SK-N-SH treated with all-trans-retinoic acid at 6 μM for 48 hours (cell line): ENCODE measurements around the gene MCM10.

ENCODE experiments used
- ATAC-seq: fragments of 200-7000 bp; cut with Tn5 transposase; 3 replicates; pipeline ENCODE4 v1.9.1; 2020; ENCODE audit warnings: mild to moderate bottlenecking, moderate library complexity
- ARNTL ChIP-seq: fragments of 450-650 bp; formaldehyde crosslinking; IDR thresholded peaks from 2 replicates; pipeline ENCODE4 v1.5.0; 2020; ENCODE audit warnings: low read depth, mild to moderate bottlenecking, moderate library complexity, borderline replicate concordance
- CREB5 ChIP-seq: fragments of 250-450 bp; sonication (Bioruptor Pico); IDR thresholded peaks from 2 replicates; pipeline ENCODE4 v1.5.1; 2020; ENCODE audit warnings: low read depth, mild to moderate bottlenecking, moderate library complexity
- CSRNP3 ChIP-seq: fragments of 250-450 bp; sonication (Bioruptor Pico); IDR thresholded peaks from 2 replicates; pipeline ENCODE4 v1.5.1; 2021; ENCODE audit warnings: mild to moderate bottlenecking, moderate library complexity
- ESRRG ChIP-seq: fragments of 250-450 bp; sonication (Bioruptor Pico); IDR thresholded peaks from 2 replicates; pipeline ENCODE4 v1.6.1; 2021; ENCODE audit warnings: mild to moderate bottlenecking
- ISL1 ChIP-seq: fragments of 250-450 bp; sonication (Bioruptor Pico); IDR thresholded peaks from 2 replicates; pipeline ENCODE4 v2.1.2; 2022; ENCODE audit warnings: mild to moderate bottlenecking, moderate library complexity
- OSR1 ChIP-seq: fragments of 250-450 bp; sonication (Bioruptor Pico); IDR thresholded peaks from 2 replicates; pipeline ENCODE4 v1.8.0; 2022; ENCODE audit warnings: moderate library complexity, mild to moderate bottlenecking, inconsistent platforms
- PATZ1 ChIP-seq: fragments of 250-450 bp; sonication (Bioruptor Pico); IDR thresholded peaks from 2 replicates; pipeline ENCODE4 v1.8.0; 2020; ENCODE audit warnings: mild to moderate bottlenecking, moderate library complexity, borderline replicate concordance
- POU6F1 ChIP-seq: fragments of 250-450 bp; sonication (Bioruptor Pico); IDR thresholded peaks from 2 replicates; pipeline ENCODE4 v1.8.0; 2021; ENCODE audit warnings: low read depth, mild to moderate bottlenecking, moderate library complexity, borderline replicate concordance
- PPARA ChIP-seq: fragments of 250-450 bp; sonication (Bioruptor Pico); IDR thresholded peaks from 2 replicates; pipeline ENCODE4 v1.5.0; 2020; ENCODE audit warnings: mild to moderate bottlenecking, borderline replicate concordance
- RARB ChIP-seq: fragments of 250-450 bp; sonication (Bioruptor Pico); IDR thresholded peaks from 2 replicates; pipeline ENCODE4 v1.8.0; 2021; ENCODE audit warnings: mild to moderate bottlenecking, moderate library complexity
- SNAI2 ChIP-seq: fragments of 250-450 bp; sonication (Bioruptor Pico); IDR thresholded peaks from 2 replicates; pipeline ENCODE4 v1.5.0; 2020; ENCODE audit warnings: mild to moderate bottlenecking, moderate library complexity
- TOX ChIP-seq: fragments of 250-450 bp; sonication (Bioruptor Pico); IDR thresholded peaks from 2 replicates; pipeline ENCODE4 v1.8.0; 2021; ENCODE audit warnings: mild to moderate bottlenecking, moderate library complexity, borderline replicate concordance
- TSHZ2 ChIP-seq: fragments of 250-450 bp; sonication (Bioruptor Pico); IDR thresholded peaks from 2 replicates; pipeline ENCODE4 v1.5.0; 2020; ENCODE audit warnings: mild to moderate bottlenecking, moderate library complexity
- ZC3H10 ChIP-seq: fragments of 250-450 bp; sonication (Bioruptor Pico); IDR thresholded peaks from 2 replicates; pipeline ENCODE4 v1.5.1; 2021; ENCODE audit warnings: mild to moderate bottlenecking, moderate library complexity
- ZFP3 ChIP-seq: fragments of 250-450 bp; sonication (Bioruptor Pico); IDR thresholded peaks from 2 replicates; pipeline ENCODE4 v1.5.0; 2020; ENCODE audit warnings: mild to moderate bottlenecking, moderate library complexity
- ZFP30 ChIP-seq: fragments of 450-650 bp; formaldehyde crosslinking; IDR thresholded peaks from 2 replicates; pipeline ENCODE4 v1.5.0; 2022; ENCODE audit warnings: mild to moderate bottlenecking, moderate library complexity
- ZNF565 ChIP-seq: fragments of 450-650 bp; formaldehyde crosslinking; conservative IDR thresholded peaks from 2 replicates; pipeline ENCODE4 v1.5.0; 2020; ENCODE audit warnings: low read depth, mild to moderate bottlenecking, moderate library complexity
- ZNF70 ChIP-seq: fragments of 450-650 bp; formaldehyde crosslinking; IDR thresholded peaks from 2 replicates; pipeline ENCODE4 v1.5.0; 2020; ENCODE audit warnings: mild to moderate bottlenecking, moderate library complexity
- ZNF8 ChIP-seq: fragments of 450-650 bp; formaldehyde crosslinking; IDR thresholded peaks from 2 replicates; pipeline ENCODE4 v1.5.0; 2020; ENCODE audit warnings: mild to moderate bottlenecking, moderate library complexity

Gene MCM10

GRCh38 chr10:13206091-13206490 is 44.7 kb downstream of the MCM10 start:
- no peak for ATAC-seq
- TF ChIP-seq PPARA, result no peak
- TF ChIP-seq ZNF70 (CRISPR knock-in tag), result no peak
- TF ChIP-seq ZC3H10, result no peak
- no peak for TF ChIP-seq PATZ1 (CRISPR knock-in tag)
- TF ChIP-seq TSHZ2 (CRISPR knock-in tag), result no peak
- TF ChIP-seq ZFP3 (CRISPR knock-in tag), result no peak
- TF ChIP-seq ARNTL (CRISPR knock-in tag), result no peak
- TF ChIP-seq, all 23 proteins: peak for 0

GRCh38 chr10:13206546-13207443 is 45.4 kb downstream of the MCM10 start:
- ATAC-seq, result peak; percentile 60
- TF ChIP-seq CREB5 (CRISPR knock-in tag), result no peak
- no peak for TF ChIP-seq ZNF70 (CRISPR knock-in tag)
- no peak for TF ChIP-seq ZC3H10
- no peak for TF ChIP-seq ARNTL (CRISPR knock-in tag)
- no peak for TF ChIP-seq ZNF8
- no peak for TF ChIP-seq ESRRG (CRISPR knock-in tag)
- no peak for TF ChIP-seq ZFP3 (CRISPR knock-in tag)
- no peak for TF ChIP-seq POU6F1 (CRISPR knock-in tag)
- no peak for TF ChIP-seq CSRNP3 (CRISPR knock-in tag)
- TF ChIP-seq TSHZ2 (CRISPR knock-in tag), result no peak
- TF ChIP-seq ZFP30, result no peak
- TF ChIP-seq PATZ1 (CRISPR knock-in tag), result no peak
- no peak for TF ChIP-seq SNAI2 (CRISPR knock-in tag)
- TF ChIP-seq ISL1 (CRISPR knock-in tag), result no peak
- TF ChIP-seq RARB (CRISPR knock-in tag), result no peak
- no peak for TF ChIP-seq PPARA
- TF ChIP-seq TOX (CRISPR knock-in tag), result no peak
- no peak for TF ChIP-seq OSR1
- no peak for TF ChIP-seq ZNF565 (CRISPR knock-in tag)
